Hepatocyte (in vitro differentiated cells): ENCODE data around the gene LCN2.

Experiments used
- EZH2 ChIP-seq: fragments of 200-600 bp; sonication (generic); IDR thresholded peaks from 2 replicates; pipeline ENCODE4 v1.6.1; 2016; ENCODE audit warnings: antibody characterized with exemption, mild to moderate bottlenecking, borderline replicate concordance
- EZH2phosphoT487 ChIP-seq: fragments of 200-600 bp; sonication (generic); IDR thresholded peaks from one replicate; pipeline ENCODE4 v1.6.1; 2018; ENCODE audit warnings: antibody characterized with exemption, mild to moderate bottlenecking, low read depth, moderate library complexity; ENCODE audit not compliant: unreplicated experiment, severe bottlenecking
- TF ChIP-seq, protein P1 (sequence below): fragments of 200-600 bp; sonication (generic); IDR thresholded peaks from 2 replicates; pipeline ENCODE4 v1.5.1; 2016; ENCODE audit warnings: antibody characterized with exemption, mild to moderate bottlenecking; ENCODE audit not compliant: poor library complexity

GRCh38 chr9:128178806-128179431, 29.7 kb downstream of the LCN2 start:
- TF ChIP-seq, protein P1, sequence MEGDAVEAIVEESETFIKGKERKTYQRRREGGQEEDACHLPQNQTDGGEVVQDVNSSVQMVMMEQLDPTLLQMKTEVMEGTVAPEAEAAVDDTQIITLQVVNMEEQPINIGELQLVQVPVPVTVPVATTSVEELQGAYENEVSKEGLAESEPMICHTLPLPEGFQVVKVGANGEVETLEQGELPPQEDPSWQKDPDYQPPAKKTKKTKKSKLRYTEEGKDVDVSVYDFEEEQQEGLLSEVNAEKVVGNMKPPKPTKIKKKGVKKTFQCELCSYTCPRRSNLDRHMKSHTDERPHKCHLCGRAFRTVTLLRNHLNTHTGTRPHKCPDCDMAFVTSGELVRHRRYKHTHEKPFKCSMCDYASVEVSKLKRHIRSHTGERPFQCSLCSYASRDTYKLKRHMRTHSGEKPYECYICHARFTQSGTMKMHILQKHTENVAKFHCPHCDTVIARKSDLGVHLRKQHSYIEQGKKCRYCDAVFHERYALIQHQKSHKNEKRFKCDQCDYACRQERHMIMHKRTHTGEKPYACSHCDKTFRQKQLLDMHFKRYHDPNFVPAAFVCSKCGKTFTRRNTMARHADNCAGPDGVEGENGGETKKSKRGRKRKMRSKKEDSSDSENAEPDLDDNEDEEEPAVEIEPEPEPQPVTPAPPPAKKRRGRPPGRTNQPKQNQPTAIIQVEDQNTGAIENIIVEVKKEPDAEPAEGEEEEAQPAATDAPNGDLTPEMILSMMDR = no peak
- TF ChIP-seq EZH2 = no peak
- no peak for TF ChIP-seq EZH2phosphoT487
